Measurements from ENCODE around the gene GRAMD2B.

Gene GRAMD2B

DNA sequence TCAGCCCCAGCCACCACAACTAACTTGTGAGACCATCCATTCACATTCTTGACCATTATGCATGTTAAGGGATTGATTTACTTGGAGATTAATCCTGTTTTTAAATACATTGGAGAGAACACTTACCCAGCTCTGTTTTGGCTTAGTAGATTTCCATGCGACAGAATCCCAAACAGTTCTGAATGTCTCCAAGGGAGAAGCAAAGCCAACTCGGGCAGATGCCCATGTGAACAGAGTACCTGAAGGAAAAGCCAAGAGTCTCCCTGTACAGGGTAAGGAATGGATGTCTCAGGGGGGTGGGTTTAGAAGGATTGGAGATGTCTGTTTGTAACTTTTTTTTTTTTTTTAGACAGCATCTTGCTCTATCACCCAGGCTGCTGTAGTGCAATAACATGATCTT is 61.0 kb downstream of the GRAMD2B start (continued):
- TF ChIP-seq, protein P1, sequence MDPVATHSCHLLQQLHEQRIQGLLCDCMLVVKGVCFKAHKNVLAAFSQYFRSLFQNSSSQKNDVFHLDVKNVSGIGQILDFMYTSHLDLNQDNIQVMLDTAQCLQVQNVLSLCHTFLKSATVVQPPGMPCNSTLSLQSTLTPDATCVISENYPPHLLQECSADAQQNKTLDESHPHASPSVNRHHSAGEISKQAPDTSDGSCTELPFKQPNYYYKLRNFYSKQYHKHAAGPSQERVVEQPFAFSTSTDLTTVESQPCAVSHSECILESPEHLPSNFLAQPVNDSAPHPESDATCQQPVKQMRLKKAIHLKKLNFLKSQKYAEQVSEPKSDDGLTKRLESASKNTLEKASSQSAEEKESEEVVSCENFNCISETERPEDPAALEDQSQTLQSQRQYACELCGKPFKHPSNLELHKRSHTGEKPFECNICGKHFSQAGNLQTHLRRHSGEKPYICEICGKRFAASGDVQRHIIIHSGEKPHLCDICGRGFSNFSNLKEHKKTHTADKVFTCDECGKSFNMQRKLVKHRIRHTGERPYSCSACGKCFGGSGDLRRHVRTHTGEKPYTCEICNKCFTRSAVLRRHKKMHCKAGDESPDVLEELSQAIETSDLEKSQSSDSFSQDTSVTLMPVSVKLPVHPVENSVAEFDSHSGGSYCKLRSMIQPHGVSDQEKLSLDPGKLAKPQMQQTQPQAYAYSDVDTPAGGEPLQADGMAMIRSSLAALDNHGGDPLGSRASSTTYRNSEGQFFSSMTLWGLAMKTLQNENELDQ (tag by site-specific recombination; IDR thresholded peaks at IDR 0.05; ENCODE audit: low read depth) = no peak
- no peak for TF ChIP-seq ZNF48 (tag by site-specific recombination; IDR thresholded peaks at IDR 0.05)
- no peak for TF ChIP-seq ZNF521 (tag by site-specific recombination; IDR thresholded peaks at IDR 0.05)
- TF ChIP-seq ZNF549 (tag by site-specific recombination; IDR thresholded peaks at IDR 0.05) = no peak
- TF ChIP-seq, protein P2, sequence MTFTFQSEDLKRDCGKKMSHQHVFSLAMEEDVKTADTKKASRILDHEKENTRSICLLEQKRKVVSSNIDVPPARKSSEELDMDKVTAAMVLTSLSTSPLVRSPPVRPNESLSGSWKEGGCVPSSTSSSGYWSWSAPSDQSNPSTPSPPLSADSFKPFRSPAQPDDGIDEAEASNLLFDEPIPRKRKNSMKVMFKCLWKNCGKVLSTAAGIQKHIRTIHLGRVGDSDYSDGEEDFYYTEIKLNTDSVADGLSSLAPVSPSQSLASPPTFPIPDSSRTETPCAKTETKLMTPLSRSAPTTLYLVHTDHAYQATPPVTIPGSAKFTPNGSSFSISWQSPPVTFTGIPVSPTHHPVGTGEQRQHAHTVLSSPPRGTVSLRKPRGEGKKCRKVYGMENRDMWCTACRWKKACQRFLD (tag by site-specific recombination; IDR thresholded peaks at IDR 0.05) = no peak
- no peak for TF ChIP-seq ZBTB17 (tag by site-specific recombination; IDR thresholded peaks at IDR 0.05)
- no peak for TF ChIP-seq ZSCAN16 (tag by site-specific recombination; IDR thresholded peaks at IDR 0.05)
- TF ChIP-seq, protein P3, sequence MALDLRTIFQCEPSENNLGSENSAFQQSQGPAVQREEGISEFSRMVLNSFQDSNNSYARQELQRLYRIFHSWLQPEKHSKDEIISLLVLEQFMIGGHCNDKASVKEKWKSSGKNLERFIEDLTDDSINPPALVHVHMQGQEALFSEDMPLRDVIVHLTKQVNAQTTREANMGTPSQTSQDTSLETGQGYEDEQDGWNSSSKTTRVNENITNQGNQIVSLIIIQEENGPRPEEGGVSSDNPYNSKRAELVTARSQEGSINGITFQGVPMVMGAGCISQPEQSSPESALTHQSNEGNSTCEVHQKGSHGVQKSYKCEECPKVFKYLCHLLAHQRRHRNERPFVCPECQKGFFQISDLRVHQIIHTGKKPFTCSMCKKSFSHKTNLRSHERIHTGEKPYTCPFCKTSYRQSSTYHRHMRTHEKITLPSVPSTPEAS (tag by site-specific recombination; IDR thresholded peaks at IDR 0.05) = no peak
- TF ChIP-seq ZNF561 (tag by site-specific recombination; IDR thresholded peaks at IDR 0.05; ENCODE audit: borderline replicate concordance) = no peak
- TF ChIP-seq ZNF596 (tag by site-specific recombination; IDR thresholded peaks at IDR 0.05) = no peak
- TF ChIP-seq ZNF837 (tag by site-specific recombination; IDR thresholded peaks at IDR 0.05) = no peak
- TF ChIP-seq ZNF473 (tag by site-specific recombination; IDR thresholded peaks at IDR 0.05) = no peak
- TF ChIP-seq TCF7L2 (IDR thresholded peaks at IDR 0.05; ENCODE audit: borderline replicate concordance, low read depth, low read length) = no peak

DNA sequence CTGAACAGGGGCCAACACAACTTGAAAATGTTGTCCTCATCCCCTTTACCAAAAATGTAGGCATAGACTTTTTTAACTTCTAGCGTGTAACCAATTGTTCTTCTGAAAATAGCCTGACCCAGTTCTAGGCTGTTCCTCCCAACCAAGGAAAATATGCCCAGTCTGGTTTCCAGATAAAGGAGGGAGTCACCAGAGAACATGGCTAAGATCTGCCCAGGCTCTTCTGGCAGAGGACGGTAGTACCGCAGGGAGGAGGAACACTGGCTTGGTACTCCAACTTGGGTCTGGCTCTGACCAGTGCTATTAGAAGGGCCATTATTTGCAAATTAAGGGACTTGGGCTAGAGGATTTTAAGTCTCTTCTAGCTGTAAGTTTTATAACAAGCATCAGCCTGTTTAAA is 63.1 kb downstream of the GRAMD2B start:
- ChIA-PET POLR2A (no interaction called here), CTCF (interaction anchor here (0.6 to 6.5 kb wide), 3 partner anchors 13 to 653 kb away, joined by 3 to 55 read pairs (median 4); no protein-coding TSS in a partner anchor)
- Histone ChIP-seq H3K9me3 (ENCODE audit: control insufficient read depth, insufficient read depth, low read depth, low read length) (no peaks in the 10 kb centered on the region), H3K4me3 (ENCODE audit: low read depth, low read length) (no peak overlapping the region), H3K4me1 (ENCODE audit: control insufficient read depth, insufficient read depth, low read length) (peaks cover 4% of the 10 kb centered on the region; the same call in 1 of the 2 replicates), H3K36me3 (ENCODE audit: control insufficient read depth in 2 of 2, insufficient read depth in 1 of 2, low read length in 2 of 2) (peaks cover 3 to 22% of the 10 kb centered on the region in 2 experiments), H3K27ac (ENCODE audit: extremely low read depth, low read depth, low read length) (no peak overlapping the region)
- TF ChIP-seq FEZF1 (tag by site-specific recombination; IDR thresholded peaks at IDR 0.05) (no peak), SP7 (tag by site-specific recombination; IDR thresholded peaks at IDR 0.05) (no peak)

DNA sequence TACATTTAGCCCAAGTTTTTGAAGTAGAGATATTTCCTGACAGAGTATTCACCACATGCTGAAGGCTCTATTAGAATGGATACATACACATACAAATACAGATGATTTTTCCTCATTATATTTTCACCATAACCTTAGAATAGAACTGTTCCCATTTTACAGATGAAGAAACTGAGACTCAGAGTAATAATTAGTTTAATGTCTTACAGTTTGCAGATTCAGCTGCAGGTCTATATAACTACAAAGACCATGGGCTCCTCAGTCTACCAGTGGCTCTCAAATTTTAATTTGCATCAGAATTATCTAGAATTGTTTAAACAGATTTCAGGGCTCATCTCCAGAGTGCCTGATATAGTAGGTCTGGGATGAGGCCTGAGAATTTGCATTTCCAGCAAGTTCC is 64.4 kb downstream of the GRAMD2B start:
- H3K4me1 ChIP-seq (ENCODE audit: control insufficient read depth, insufficient read depth, low read length) = peaks cover 4% of the 10 kb centered on the region; the same call in 1 of the 2 replicates
- no peak overlapping the region for H3K4me3 ChIP-seq (ENCODE audit: low read depth, low read length)
- H3K9me3 ChIP-seq (ENCODE audit: control insufficient read depth, insufficient read depth, low read depth, low read length) = no peaks in the 10 kb centered on the region
- no peak overlapping the region for H3K27ac ChIP-seq (ENCODE audit: extremely low read depth, low read depth, low read length)
- ChIA-PET POLR2A (no interaction called here), CTCF (interaction anchor here (6.5 kb wide), 1 partner anchor 12 kb away, joined by 55 read pairs; no protein-coding TSS in a partner anchor)
- H3K36me3 ChIP-seq (ENCODE audit: control insufficient read depth in 2 of 2, insufficient read depth in 1 of 2, low read length in 2 of 2) = peaks cover 3 to 22% of the 10 kb centered on the region in 2 experiments
- no peak for TF ChIP-seq ZNF670 (tag by site-specific recombination; IDR thresholded peaks at IDR 0.05; ENCODE audit: low read depth)
- TF ChIP-seq ZNF202 (tag by site-specific recombination; IDR thresholded peaks at IDR 0.05; ENCODE audit: borderline replicate concordance) = no peak
- TF ChIP-seq ZSCAN23 (tag by site-specific recombination; IDR thresholded peaks at IDR 0.05) = no peak
- TF ChIP-seq ZNF548 (tag by site-specific recombination; IDR thresholded peaks at IDR 0.05) = no peak
- TF ChIP-seq ZNF335 (tag by site-specific recombination; conservative IDR thresholded peaks at IDR 0.05) = no peak
- TF ChIP-seq, protein P4, sequence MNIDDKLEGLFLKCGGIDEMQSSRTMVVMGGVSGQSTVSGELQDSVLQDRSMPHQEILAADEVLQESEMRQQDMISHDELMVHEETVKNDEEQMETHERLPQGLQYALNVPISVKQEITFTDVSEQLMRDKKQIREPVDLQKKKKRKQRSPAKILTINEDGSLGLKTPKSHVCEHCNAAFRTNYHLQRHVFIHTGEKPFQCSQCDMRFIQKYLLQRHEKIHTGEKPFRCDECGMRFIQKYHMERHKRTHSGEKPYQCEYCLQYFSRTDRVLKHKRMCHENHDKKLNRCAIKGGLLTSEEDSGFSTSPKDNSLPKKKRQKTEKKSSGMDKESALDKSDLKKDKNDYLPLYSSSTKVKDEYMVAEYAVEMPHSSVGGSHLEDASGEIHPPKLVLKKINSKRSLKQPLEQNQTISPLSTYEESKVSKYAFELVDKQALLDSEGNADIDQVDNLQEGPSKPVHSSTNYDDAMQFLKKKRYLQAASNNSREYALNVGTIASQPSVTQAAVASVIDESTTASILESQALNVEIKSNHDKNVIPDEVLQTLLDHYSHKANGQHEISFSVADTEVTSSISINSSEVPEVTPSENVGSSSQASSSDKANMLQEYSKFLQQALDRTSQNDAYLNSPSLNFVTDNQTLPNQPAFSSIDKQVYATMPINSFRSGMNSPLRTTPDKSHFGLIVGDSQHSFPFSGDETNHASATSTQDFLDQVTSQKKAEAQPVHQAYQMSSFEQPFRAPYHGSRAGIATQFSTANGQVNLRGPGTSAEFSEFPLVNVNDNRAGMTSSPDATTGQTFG (tag by site-specific recombination; IDR thresholded peaks at IDR 0.05; ENCODE audit: borderline replicate concordance) = no peak
- TF ChIP-seq ZNF621 (tag by site-specific recombination; IDR thresholded peaks at IDR 0.05) = no peak

All from HEK293 (cell line).